Stimulated activated CD4-positive, alpha-beta T cell treated with anti-CD3 and anti-CD28 coated beads, Interleukin-2, amount 100 ng/mL, for 48 hours (primary cell): ENCODE measurements around the gene TRDN.
"Not testable (repeated sequence)": the region's sequence is repeated elsewhere in the genome, so short reads cannot be mapped to it uniquely, and the experiment has no call there.

Source experiments
- DNase-seq, 2 donors: peaks; one replicate each; pipeline ENCODE4 v3.0.0-alpha.2; 2020

Gene TRDN

GRCh38 chr6:123559816-123560215 lies 76.9 kb downstream of the TRDN start:
- not testable (repeated sequence) for DNase-seq

- not testable (repeated sequence) for DNase-seq
These were observed 79.3 kb downstream of the TRDN start for GRCh38 chr6:123557474-123557873.

- DNase-seq: no peak
These were observed 84.6 kb downstream of the TRDN start for GRCh38 chr6:123551939-123552707.

GRCh38 chr6:123550052-123550617 lies 86.6 kb downstream of the TRDN start:
- no peak for DNase-seq

- DNase-seq: no peak
These were observed 87.3 kb downstream of the TRDN start for GRCh38 chr6:123549476-123549875.

- no peak for DNase-seq
These were observed 89.4 kb downstream of the TRDN start for GRCh38 chr6:123547216-123547978.

GRCh38 chr6:123546537-123546936 lies 90.2 kb downstream of the TRDN start:
- no peak for DNase-seq

- DNase-seq: no peak
These were observed 95.3 kb downstream of the TRDN start for GRCh38 chr6:123541462-123541861.

GRCh38 chr6:123533862-123534648 lies 102.7 kb downstream of the TRDN start:
- no peak for DNase-seq

GRCh38 chr6:123529843-123530242 lies 106.9 kb downstream of the TRDN start:
- no peak for DNase-seq

GRCh38 chr6:123529058-123529457 lies 107.7 kb downstream of the TRDN start:
- no peak for DNase-seq

GRCh38 chr6:123527406-123527805 lies 109.3 kb downstream of the TRDN start:
- DNase-seq: no peak

- no peak for DNase-seq
These were observed 110.6 kb downstream of the TRDN start for GRCh38 chr6:123526128-123526527.

GRCh38 chr6:123524781-123525180 lies 112.0 kb downstream of the TRDN start:
- DNase-seq: no peak

- DNase-seq: no peak
These were observed 116.5 kb downstream of the TRDN start for GRCh38 chr6:123520217-123520616.

GRCh38 chr6:123519189-123519505 lies 117.6 kb downstream of the TRDN start:
- no peak for DNase-seq

GRCh38 chr6:123518441-123519188 lies 118.1 kb downstream of the TRDN start:
- DNase-seq: no peak

- no peak for DNase-seq
These were observed 121.0 kb downstream of the TRDN start for GRCh38 chr6:123515715-123516114.

- DNase-seq: no peak
These were observed 127.6 kb downstream of the TRDN start for GRCh38 chr6:123509112-123509511.

GRCh38 chr6:123508290-123508689 lies 128.5 kb downstream of the TRDN start:
- no peak for DNase-seq

- DNase-seq: no peak
These were observed 129.2 kb downstream of the TRDN start for GRCh38 chr6:123507582-123507981.

- no peak for DNase-seq
These were observed 133.1 kb downstream of the TRDN start for GRCh38 chr6:123503619-123504018.

GRCh38 chr6:123497025-123497424 lies 139.7 kb downstream of the TRDN start:
- no peak for DNase-seq
